BE2C (cell line): ENCODE results near the gene DESI1.
"Not testable (repeated sequence)": the region's sequence is repeated elsewhere in the genome, so short reads cannot be mapped to it uniquely, and the experiment has no call there.

Experiments
- DNase-seq: peaks from one replicate; pipeline ENCODE4 v3.0.0-alpha.2; 2020
- H3K27me3 ChIP-seq: fragments of 250-450 bp; sonication (Bioruptor Pico); 2 replicates; pipeline ENCODE4 v1.5.1; 2020; ENCODE audit warnings: mild to moderate bottlenecking
- H3K36me3 ChIP-seq: fragments of 250-450 bp; sonication (Bioruptor Pico); 2 replicates; pipeline ENCODE4 v1.5.1; 2020; ENCODE audit warnings: mild to moderate bottlenecking
- H3K4me1 ChIP-seq: fragments of 250-450 bp; sonication (Bioruptor Pico); 2 replicates; pipeline ENCODE4 v1.5.1; 2020
- H3K4me3 ChIP-seq: 2 replicates; pipeline ENCODE4 v1.5.1; 2011; ENCODE audit warnings: low read depth, low read length
- H3K9me3 ChIP-seq: fragments of 250-450 bp; sonication (Bioruptor Pico); 2 replicates; pipeline ENCODE4 v1.5.1; 2020
- CTCF ChIP-seq: IDR thresholded peaks from 2 replicates; pipeline ENCODE4 v1.5.1; 2012; ENCODE audit warnings: mild to moderate bottlenecking, low read depth, low read length

The DESI1 gene

GRCh38 chr22:41578114-41578513 lies 42.7 kb downstream of the DESI1 start:
- no peaks in the 10 kb centered on the region; the same call in none of the 2 replicates for H3K4me1 ChIP-seq
- H3K27me3 ChIP-seq: no peaks in the 10 kb centered on the region
- H3K36me3 ChIP-seq: 0 out of 2 replicates have a peak, but pooled peaks cover 3% of the 10 kb centered on the region
- TF ChIP-seq CTCF: no peak
- DNase-seq: no peak
- no peak overlapping the region for H3K4me3 ChIP-seq
- no peaks in the 10 kb centered on the region for H3K9me3 ChIP-seq

GRCh38 chr22:41576877-41577276 lies 44.0 kb downstream of the DESI1 start:
- DNase-seq: peak; percentile 84
- no peaks in the 10 kb centered on the region for H3K36me3 ChIP-seq
- H3K27me3 ChIP-seq: no peaks in the 10 kb centered on the region
- no peaks in the 10 kb centered on the region; the same call in none of the 2 replicates for H3K4me1 ChIP-seq
- no peak overlapping the region for H3K4me3 ChIP-seq
- no peaks in the 10 kb centered on the region for H3K9me3 ChIP-seq
- TF ChIP-seq CTCF: peak; percentile 94

- DNase-seq: no peak
- TF ChIP-seq CTCF: no peak
- no peaks in the 10 kb centered on the region for H3K27me3 ChIP-seq
- no peaks in the 10 kb centered on the region for H3K36me3 ChIP-seq
- no peaks in the 10 kb centered on the region; the same call in none of the 2 replicates for H3K4me1 ChIP-seq
- no peaks in the 10 kb centered on the region for H3K9me3 ChIP-seq
- no peak overlapping the region for H3K4me3 ChIP-seq
Measured at GRCh38 chr22:41575533-41575932, 45.3 kb downstream of the DESI1 start.

- Histone ChIP-seq H3K27me3 (no peaks in the 10 kb centered on the region), H3K9me3 (no peaks in the 10 kb centered on the region), H3K4me3 (no peak overlapping the region), H3K36me3 (no peaks in the 10 kb centered on the region), H3K4me1 (no peaks in the 10 kb centered on the region; the same call in none of the 2 replicates)
- no peak for TF ChIP-seq CTCF
- peak; percentile 70 for DNase-seq
Measured at GRCh38 chr22:41574847-41575381, 45.9 kb downstream of the DESI1 start.

- H3K36me3 ChIP-seq: no peaks in the 10 kb centered on the region
- no peak overlapping the region for H3K4me3 ChIP-seq
- DNase-seq: no peak
- no peaks in the 10 kb centered on the region for H3K27me3 ChIP-seq
- H3K4me1 ChIP-seq: peaks cover 6% of the 10 kb centered on the region
- no peak for TF ChIP-seq CTCF
- H3K9me3 ChIP-seq: no peaks in the 10 kb centered on the region
Measured at GRCh38 chr22:41573677-41574076, 47.2 kb downstream of the DESI1 start.

- DNase-seq, H3K9me3 ChIP-seq, H3K36me3 ChIP-seq, H3K4me3 ChIP-seq, H3K27me3 ChIP-seq: not testable (repeated sequence)
- H3K4me1 ChIP-seq: peaks cover 11% of the 10 kb centered on the region
Measured at GRCh38 chr22:41572305-41572704, 48.5 kb downstream of the DESI1 start.

- Histone ChIP-seq H3K4me3 (no peak overlapping the region), H3K27me3 (no peaks in the 10 kb centered on the region), H3K36me3 (no peaks in the 10 kb centered on the region), H3K4me1 (peaks cover 11% of the 10 kb centered on the region), H3K9me3 (no peaks in the 10 kb centered on the region)
- DNase-seq: no peak
- no peak for TF ChIP-seq CTCF
Measured at GRCh38 chr22:41571786-41572185, 49.1 kb downstream of the DESI1 start.
